GM18499 (cell line): ENCODE results near the gene BACE1-AS.
"Not testable (repeated sequence)": the region's sequence is repeated elsewhere in the genome, so short reads cannot be mapped to it uniquely, and the experiment has no call there.

Experiments used
- ATAC-seq: cut with Tn5 transposase; IDR thresholded peaks from one replicate; pipeline ENCODE4 v1.9.1; 2021; ENCODE audit warnings: moderate number of reproducible peaks; ENCODE audit not compliant: insufficient read depth, unreplicated experiment

The BACE1-AS gene

DNA sequence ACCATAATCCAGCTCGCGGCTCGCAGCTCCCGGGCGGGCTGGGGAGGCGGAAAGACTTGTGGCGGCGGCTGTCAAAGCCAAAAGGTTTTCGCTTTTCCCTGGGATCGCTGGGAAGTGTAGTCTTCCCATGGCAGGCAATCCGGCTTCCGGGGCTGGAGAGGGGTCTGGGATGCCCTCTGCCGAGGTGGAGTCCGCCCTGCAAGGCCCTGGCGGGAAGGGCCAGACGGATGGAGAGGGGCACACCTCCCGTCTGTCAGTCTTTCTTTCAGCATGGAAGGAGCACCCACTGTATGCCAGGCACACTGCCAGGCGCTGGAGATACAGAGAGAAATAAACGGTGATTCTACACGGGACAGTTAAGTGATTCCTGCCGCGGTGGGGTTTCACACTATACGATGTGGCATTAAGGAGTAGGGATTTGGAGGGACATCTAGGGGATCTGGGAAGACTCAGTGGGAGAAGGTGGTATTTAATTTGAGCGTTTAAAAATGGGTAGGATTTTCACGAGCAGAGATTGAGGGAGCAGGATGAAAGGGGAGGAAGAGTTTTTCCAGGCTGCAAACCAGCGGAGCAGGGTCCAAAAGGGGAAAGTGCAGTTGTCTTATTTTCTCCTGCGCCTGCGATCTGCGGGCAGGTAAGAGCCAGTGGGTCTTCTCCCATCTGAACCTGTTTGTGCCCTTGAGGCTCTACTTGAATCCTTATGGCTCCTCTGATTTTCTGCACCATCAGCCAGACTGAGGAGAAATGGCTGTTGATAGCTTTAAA, 25.2 kb downstream of the BACE1-AS start, which contains the start of gene BACE1:
Gene BACE1 (minus strand): TSS at position 60 of the 765 bp plus-strand sequence. CDS start 461 bp downstream, outside the sequence.
- ATAC-seq = no peak

DNA sequence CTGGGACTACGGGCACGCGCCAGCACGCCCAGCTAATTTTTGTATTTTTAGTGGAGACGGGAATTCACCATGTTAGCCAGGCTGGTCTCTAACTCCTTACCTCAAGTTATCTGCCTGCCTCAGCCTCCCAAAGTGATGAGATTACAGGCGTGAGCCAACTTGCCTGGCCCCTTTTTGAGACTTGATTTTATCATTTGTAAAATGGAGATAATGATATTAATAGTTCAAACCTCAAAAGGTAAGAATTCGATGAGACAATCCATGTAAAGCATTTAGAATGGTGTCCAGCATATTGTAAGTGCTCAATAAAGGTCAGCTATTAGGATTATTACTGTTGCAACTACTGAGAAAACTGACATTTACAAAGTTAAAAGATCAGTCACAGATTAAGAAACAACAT, 27.6 kb downstream of the BACE1-AS start:
- no peak for ATAC-seq

DNA sequence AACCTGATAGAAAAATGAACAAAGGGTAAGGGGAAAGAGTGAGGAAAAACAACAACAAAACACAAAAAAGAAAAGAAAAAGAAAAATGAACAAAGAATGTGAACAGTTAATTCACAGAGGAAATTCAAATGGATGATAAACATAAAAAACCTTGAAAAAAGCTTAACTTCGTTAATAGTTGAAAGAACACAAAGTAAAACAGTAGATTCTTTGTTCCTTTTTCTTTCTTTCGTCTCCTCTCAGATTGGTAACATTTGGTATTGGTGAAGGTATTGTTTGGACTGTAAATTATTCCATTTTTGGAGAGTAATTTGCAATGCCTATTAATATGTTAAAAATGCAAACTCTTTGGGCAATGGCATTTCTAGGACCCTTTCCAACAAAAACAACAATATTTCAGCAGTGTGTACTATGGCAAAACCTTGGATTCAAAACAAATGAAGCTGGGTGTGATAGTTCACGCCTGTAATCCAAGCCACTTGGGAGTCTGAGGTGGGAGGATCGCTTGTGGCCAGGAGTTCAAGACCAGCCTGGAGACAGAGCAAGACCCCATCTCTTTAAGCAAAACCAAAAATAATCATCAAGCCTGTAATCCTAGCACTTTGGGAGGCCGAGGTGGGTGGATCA, 28.2 kb downstream of the BACE1-AS start:
- ATAC-seq = no peak

DNA sequence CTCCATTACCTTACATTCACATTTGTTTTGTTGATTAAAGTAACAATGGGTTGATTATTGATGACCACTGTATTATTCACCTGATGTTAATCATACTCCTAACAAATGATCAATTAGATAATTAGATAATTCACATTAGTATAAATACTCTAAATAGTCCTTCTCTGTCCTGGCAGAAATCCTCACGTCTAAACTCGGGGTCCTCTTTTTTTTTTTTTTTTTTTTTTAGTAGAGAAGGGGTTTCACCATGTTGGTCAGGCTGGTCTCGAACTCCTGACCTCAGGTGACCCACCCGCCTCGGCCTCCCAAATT, 36.1 kb downstream of the BACE1-AS start:
- not testable (repeated sequence) for ATAC-seq

DNA sequence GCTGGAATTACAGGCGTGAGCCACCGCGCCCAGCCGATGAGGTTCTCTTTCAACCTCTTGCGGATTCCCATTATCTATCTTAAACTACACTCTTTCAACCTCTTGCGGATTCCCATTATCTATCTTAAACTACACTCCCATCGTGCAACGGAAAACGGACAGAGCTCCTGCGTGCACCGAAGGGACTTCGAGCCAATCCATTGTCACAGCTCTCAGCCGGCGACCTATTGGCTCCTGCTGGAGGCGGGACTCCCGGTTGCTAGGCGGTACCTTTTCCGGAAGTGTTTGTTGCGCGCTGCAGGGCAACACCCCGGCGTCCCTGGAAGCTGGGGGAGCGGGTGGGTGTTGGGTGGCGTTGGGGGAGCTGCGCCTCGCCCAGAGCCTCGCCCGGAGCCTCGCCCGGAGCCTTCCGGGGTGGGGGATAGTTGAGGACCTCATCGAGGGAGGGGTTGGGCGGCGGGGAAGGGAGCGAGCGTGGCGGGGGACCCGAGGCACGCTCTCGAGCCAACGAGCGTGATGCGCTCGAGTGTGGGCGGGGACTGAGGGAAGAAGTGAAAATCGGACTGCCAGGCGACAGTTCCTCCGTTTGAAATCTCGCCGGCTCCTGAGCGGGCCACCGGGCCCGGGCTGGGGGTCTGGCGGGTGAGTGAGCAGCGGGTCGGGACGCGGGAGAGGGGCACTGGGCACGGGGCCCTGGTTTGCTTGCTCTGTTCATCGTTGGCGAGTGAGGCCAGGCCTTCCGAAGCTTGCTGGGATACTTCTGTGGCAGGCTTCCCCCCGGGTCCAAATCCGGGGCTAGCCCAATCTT, 36.6 kb downstream of the BACE1-AS start, which contains the start of gene CEP164:
Gene CEP164 (plus strand): TSS at position 288 of the 808 bp plus-strand sequence. CDS start 10,733 bp downstream, outside the sequence.
- ATAC-seq = peak; percentile 71

DNA sequence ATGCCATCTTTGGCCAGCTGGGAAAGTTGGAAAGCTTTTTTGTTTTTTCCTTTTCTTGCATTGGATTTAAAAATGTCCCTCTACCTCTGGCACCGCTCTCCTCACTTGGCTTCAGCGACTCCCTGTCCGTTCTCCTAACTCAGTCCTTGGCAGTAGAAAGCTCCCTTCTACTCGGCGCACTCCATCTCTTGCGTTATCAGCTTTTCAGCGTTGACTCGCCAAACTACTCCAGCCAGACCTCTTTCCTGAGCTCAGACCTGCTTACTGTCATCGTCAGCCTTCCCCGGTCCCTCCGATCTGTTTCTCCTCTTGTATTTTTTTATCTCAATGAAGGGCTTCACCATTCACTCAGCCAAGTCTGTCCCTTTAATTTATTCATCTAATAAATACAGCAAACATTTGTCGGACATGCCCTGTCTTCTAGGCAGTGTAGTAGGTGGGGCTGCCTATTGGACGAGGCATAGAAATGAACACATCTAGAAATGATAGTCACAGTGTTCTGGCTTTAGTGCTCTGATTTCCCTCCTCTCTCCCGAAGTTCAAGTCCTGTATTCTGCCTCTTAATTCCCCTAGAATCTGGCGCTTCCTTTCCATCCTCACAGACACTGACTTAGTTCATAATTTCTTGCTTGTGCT, 37.3 kb downstream of the BACE1-AS start:
- no peak for ATAC-seq

DNA sequence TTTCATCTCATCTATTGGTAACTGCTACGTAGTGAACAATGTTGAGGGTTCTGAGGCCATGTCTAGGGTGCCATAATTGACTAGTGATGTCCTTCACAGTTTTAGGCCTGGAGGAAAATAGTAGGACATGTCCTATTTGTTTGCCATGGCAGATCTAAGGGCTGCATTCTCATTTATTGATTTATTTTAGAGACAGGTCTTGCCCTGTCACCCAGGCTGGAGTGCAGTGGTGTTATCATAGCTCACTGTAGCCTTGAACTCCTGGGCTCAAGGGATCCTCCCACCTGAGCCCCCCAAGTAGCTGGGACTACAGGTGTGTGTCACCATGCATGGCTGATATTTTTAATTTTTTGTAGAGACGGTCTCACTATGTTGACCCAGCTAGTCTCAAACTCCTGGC, 41.7 kb downstream of the BACE1-AS start:
- no peak for ATAC-seq

DNA sequence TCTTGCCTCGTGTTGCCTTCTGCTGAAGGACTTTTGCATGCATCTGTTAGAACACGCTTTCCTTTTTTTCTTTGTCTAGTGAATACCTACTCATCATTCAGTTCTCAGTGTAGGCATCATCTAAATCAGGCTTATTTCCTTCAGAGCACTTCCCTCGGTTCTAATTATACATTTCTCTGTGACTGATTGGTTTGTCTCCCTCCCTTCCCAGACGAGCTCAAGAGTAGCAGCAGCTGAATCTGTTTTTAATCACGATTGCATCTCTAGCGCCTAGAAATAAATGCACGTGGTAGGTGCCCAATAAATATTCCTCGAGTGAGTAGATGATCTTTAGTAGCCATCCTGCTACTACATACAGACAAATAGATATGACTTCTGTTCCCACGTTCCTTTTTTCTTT, 42.8 kb downstream of the BACE1-AS start:
- ATAC-seq = no peak

DNA sequence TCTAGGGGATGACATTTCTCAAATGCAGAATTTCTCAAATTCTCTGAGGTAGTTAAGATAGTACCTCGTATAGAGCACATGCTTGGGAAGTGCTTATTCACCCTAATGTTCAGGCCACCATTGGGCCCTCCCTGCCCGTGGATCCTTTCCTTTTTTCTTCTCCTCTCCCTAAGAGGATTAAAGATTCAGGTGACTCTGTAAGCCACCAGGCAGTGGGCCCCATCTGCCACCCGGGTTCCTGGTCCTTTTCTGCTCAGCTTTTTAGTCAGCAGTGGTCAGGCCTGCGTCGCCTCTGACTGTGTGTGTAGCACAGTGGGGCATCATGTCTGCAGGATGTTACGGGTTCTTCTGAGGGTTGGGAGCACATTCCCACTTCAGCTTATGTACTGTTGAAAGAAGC, 43.8 kb downstream of the BACE1-AS start:
- ATAC-seq = no peak

DNA sequence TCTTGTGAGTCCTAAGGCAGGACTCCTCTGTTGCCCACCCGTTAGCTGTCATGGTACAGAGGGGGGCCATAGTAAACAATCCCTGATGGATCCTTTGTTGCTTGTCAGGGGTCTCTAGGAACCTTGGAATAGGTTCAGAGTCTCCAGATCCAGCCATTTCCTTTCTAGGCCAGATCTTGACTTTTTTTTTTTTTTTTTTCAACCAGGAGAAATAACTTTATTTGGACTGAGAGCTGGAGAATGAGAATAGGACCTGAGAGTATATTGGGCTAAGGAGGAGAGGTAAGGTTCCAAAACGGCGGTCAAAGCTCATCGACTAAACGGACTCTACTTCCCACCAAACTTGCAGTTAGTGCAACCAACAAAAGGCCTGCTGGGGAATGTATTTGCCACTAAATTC, 44.3 kb downstream of the BACE1-AS start:
- no peak for ATAC-seq

DNA sequence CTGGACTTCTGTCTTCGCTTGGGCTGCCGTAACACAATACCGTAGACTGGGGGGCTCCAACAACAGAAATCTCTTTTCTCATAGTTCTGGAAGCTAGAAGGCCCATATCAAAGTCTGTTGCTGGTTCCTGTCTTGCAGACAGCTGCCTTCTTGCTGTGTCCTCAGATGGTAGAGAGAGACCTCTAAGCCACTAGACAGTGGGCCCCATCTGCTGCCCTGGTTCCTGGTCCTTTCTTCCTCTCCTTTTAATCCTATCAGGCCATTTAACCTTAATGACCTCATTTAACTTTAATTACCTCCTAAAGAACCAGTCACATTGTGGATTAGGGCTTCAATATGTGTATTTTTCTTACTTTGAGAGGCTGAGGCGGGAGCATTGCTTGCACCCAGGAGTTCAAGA, 45.9 kb downstream of the BACE1-AS start:
- ATAC-seq = no peak
